HG03558 (cell line): ENCODE data around the gene CA10.

ENCODE experiments used
- ATAC-seq: cut with Tn5 transposase; IDR thresholded peaks from one replicate; pipeline ENCODE4 v1.9.1; 2021; ENCODE audit warnings: moderate number of reproducible peaks; ENCODE audit not compliant: unreplicated experiment; ENCODE audit errors: extremely low read depth

The CA10 gene

GRCh38 chr17:51667706-51668083, 490.8 kb downstream of the CA10 start:
- no peak for ATAC-seq

GRCh38 chr17:51666971-51667705, 491.4 kb downstream of the CA10 start:
- ATAC-seq = no peak

- no peak for ATAC-seq
These were observed 496.1 kb downstream of the CA10 start for GRCh38 chr17:51662204-51663056.

GRCh38 chr17:51661403-51661802, 497.1 kb downstream of the CA10 start:
- ATAC-seq = no peak

GRCh38 chr17:51660266-51660665, 498.2 kb downstream of the CA10 start:
- ATAC-seq = no peak

GRCh38 chr17:51657224-51657623, 501.3 kb downstream of the CA10 start:
- no peak for ATAC-seq

GRCh38 chr17:51653878-51654277, 504.6 kb downstream of the CA10 start:
- no peak for ATAC-seq

GRCh38 chr17:51652529-51652928, 506.0 kb downstream of the CA10 start:
- ATAC-seq = no peak

GRCh38 chr17:51651513-51652298, 506.8 kb downstream of the CA10 start:
- no peak for ATAC-seq

GRCh38 chr17:51650772-51651171, 507.7 kb downstream of the CA10 start:
- no peak for ATAC-seq

GRCh38 chr17:51650202-51650601, 508.3 kb downstream of the CA10 start:
- no peak for ATAC-seq

GRCh38 chr17:51647826-51648225, 510.7 kb downstream of the CA10 start:
- ATAC-seq = no peak

- ATAC-seq = no peak
These were observed 511.4 kb downstream of the CA10 start for GRCh38 chr17:51647067-51647466.

- no peak for ATAC-seq
These were observed 512.0 kb downstream of the CA10 start for GRCh38 chr17:51646539-51646938.

- no peak for ATAC-seq
These were observed 513.5 kb downstream of the CA10 start for GRCh38 chr17:51645056-51645455.

- no peak for ATAC-seq
These were observed 514.6 kb downstream of the CA10 start for GRCh38 chr17:51643702-51644490.

- ATAC-seq = no peak
These were observed 516.5 kb downstream of the CA10 start for GRCh38 chr17:51642029-51642428.

- no peak for ATAC-seq
These were observed 518.3 kb downstream of the CA10 start for GRCh38 chr17:51640108-51640622.

- no peak for ATAC-seq
These were observed 519.5 kb downstream of the CA10 start for GRCh38 chr17:51638971-51639370.

GRCh38 chr17:51636291-51636690, 522.2 kb downstream of the CA10 start:
- ATAC-seq = no peak
